Frontal cortex (tissue), 4 donors: ENCODE measurements around the gene AMOTL2. TPM values are rescaled to one million over a fixed set of nuclear protein-coding genes. Genes with fewer than 3 reads are reported as not detected.

ENCODE experiments used
- DNase-seq, 2 donors: peaks; one replicate each; pipeline ENCODE4 v3.0.0; 2012; ENCODE audit warnings: low spot score in 2 of 2
- FAIRE-seq: peaks from 2 replicates; lab custom pipeline; 2012; peaks lifted over from hg19 to GRCh38; lab: Jason Lieb, UNC
- total RNA-seq: library from RNA; depleted of rRNA; stranded (reverse); fragments of >200 nt; gene quantifications from one replicate; pipeline ENCODE4 v1.2.3, GENCODE V29; 2014
- donor health status: control.
- donor health status: control.
- donor health status: control.

Gene AMOTL2
- total RNA-seq, 1 donor from 2014 or later, result 62.0 TPM

GRCh38 chr3:134356411-134357040, 17.7 kb downstream of the AMOTL2 start:
- FAIRE-seq, result no peak

DNA sequence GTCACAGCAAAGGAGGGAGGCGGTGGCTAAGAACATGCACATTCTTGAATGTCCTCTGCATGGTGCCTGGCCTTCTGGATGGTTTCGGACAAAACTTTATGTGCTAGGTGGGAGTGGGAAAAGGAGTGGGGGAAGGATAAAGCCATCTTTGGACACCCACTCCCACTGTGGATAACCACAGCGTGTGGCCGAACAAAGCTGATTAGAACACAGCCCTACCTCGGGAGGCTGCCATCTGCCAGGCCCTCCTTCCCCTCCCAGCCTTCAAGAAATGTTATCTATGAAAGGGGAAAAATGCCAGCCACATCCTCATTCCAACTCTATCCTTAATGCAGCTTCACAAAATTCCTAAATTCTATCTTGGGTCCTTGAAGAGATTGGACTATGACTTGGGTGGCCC, 18.8 kb downstream of the AMOTL2 start:
- no peak for FAIRE-seq

More at GRCh38 chr3:134356411-134357040, 17.7 kb downstream of the AMOTL2 start:
- no peak for DNase-seq

DNA sequence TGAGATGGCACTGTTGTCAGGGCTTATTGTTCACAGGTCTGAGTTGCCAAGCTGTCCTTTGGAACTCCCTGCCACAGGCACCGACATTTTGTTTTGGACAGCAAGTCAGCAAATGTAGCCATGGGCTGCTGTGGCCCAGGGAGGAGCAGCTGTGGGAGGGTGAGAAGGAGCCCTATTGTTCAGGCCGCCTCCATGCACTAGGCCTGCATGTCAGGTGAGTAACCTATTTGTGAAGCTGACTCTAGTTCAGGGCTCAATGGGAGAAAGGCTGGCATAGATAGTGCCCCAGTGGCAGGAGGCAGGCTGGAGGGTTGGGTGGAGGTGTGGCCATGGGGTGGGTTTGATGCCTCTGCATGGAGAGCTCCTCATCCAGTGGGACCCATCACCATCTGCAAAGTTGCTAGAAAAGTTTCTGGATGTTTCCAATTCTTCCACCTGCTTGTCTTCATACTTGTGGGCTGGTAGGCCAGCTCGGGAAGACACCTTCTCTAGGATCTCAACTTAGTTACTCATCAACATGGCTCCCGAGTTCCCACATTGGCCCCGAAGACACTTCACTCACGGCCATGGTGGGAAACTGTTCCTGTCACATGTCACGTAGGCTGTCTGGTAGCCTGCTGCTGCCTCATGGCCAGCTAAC, 19.5 kb downstream of the AMOTL2 start:
- no peak for FAIRE-seq
- no peak for DNase-seq

More for the DNA sequence above, 18.8 kb downstream of the AMOTL2 start:
- DNase-seq, result no peak

GRCh38 chr3:134353831-134354611, 20.2 kb downstream of the AMOTL2 start:
- FAIRE-seq (no peak), DNase-seq (no peak)

GRCh38 chr3:134353171-134353825, 20.9 kb downstream of the AMOTL2 start:
- DNase-seq (no peak), FAIRE-seq (no peak)

GRCh38 chr3:134352031-134352671, 22.1 kb downstream of the AMOTL2 start:
- DNase-seq (no peak), FAIRE-seq (no peak)

GRCh38 chr3:134351427-134351826, 22.8 kb downstream of the AMOTL2 start:
- DNase-seq (no peak), FAIRE-seq (no peak)

DNA sequence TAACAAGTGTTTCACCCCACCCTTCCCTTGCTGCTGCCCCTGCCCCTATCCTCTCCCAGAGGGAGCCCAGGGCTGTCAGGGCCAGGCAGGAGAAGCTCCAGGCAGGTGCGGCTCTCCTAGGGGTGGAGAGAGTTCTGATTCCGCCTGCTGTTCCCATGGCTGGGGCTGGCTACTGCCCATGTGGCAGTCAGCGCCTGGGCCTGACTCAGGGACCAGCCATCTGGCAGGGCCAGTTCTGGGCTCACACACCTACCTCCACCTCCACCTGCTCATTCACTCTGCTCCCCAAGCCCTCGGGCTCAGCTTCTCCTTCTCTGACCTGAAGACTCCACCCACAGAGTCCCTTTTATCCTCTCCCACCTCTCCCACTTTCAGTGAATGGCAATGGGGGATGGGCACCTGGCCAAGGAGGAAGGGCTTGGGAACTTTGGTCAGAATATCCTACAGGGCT, 23.4 kb downstream of the AMOTL2 start:
- FAIRE-seq, result no peak
- DNase-seq, result no peak

GRCh38 chr3:134350266-134350665, 24.0 kb downstream of the AMOTL2 start:
- DNase-seq, result no peak
- no peak for FAIRE-seq

GRCh38 chr3:134348524-134348923, 25.7 kb downstream of the AMOTL2 start:
- DNase-seq (no peak), FAIRE-seq (no peak)

DNA sequence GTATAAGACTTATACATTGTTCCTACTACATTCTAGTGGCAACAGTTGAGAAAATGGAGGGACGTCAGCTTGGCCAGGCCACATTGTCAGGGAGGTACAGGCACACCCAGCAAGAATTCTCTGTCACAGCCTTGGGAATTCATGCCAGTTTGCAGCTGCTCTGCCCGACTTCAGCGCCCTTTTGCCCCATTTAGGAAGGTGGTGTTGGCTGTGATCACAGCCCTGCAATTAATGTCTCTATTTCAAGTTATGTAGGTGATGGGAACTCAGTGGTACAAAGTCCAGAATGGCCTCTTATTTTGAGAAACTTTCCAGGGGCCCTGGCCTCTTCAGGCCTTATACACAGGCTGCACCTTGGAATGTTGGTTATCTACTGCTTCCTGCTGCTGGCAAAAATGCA, 26.7 kb downstream of the AMOTL2 start:
- no peak for DNase-seq
- no peak for FAIRE-seq

- FAIRE-seq (no peak), DNase-seq (no peak)
These were observed 27.5 kb downstream of the AMOTL2 start for GRCh38 chr3:134346744-134347143.

GRCh38 chr3:134345202-134345601, 29.0 kb downstream of the AMOTL2 start:
- DNase-seq (no peak), FAIRE-seq (no peak)

GRCh38 chr3:134344560-134344959, 29.7 kb downstream of the AMOTL2 start:
- FAIRE-seq, result no peak
- DNase-seq, result no peak

GRCh38 chr3:134342259-134342658, 32.0 kb downstream of the AMOTL2 start:
- DNase-seq (no peak), FAIRE-seq (no peak)

- DNase-seq (no peak), FAIRE-seq (no peak)
These were observed 32.9 kb downstream of the AMOTL2 start for GRCh38 chr3:134341389-134341788.

- DNase-seq, result no peak
- no peak for FAIRE-seq
These were observed 33.3 kb downstream of the AMOTL2 start for GRCh38 chr3:134340982-134341365.

DNA sequence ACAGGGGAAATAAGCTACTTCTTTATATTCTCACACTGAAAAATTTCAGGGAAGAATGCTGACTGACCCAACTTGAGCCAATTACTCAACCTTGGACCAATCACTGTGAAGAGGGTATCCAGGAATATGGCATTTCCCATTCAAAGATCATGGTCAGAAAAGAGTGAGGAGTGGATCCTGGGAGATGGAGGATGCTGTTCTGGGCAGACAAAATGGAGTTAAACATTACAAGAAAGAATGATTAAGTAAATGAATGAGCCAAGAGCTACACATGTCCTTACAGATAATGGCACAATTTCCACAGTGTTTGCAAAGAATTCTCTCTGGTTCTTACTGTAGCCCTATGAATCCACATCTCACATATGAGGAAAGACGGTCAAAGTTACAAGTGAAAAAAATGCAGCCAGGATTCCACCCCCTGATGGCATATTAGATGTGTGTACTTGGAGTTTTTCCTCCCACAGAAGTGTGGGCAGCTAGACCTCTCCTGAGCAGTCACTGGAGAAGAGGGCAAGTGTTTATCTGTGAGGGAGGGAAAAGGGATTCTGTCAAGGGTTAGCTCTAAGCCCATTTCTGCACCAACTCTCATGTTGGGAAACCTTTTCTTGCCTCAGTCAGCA, 33.8 kb downstream of the AMOTL2 start:
- no peak for FAIRE-seq
- DNase-seq, result no peak

- DNase-seq, result no peak
These were observed 34.3 kb downstream of the AMOTL2 start for GRCh38 chr3:134339913-134340312.

GRCh38 chr3:134339331-134339730, 34.9 kb downstream of the AMOTL2 start:
- no peak for FAIRE-seq
- DNase-seq, result no peak

More at GRCh38 chr3:134339913-134340312, 34.3 kb downstream of the AMOTL2 start:
- no peak for FAIRE-seq
